VCaP (cell line): Measurements from ENCODE around the gene CADM1.

Source experiments
- H3K27ac ChIP-seq: fragments of 450-650 bp; 2 replicates; pipeline ENCODE4 v1.5.1; 2017
- TF ChIP-seq, protein P1 (sequence below): fragments of 450-650 bp; conservative IDR thresholded peaks from 2 replicates; pipeline ENCODE4 v1.5.1; 2017; ENCODE audit warnings: mild to moderate bottlenecking, moderate library complexity

Gene CADM1

DNA sequence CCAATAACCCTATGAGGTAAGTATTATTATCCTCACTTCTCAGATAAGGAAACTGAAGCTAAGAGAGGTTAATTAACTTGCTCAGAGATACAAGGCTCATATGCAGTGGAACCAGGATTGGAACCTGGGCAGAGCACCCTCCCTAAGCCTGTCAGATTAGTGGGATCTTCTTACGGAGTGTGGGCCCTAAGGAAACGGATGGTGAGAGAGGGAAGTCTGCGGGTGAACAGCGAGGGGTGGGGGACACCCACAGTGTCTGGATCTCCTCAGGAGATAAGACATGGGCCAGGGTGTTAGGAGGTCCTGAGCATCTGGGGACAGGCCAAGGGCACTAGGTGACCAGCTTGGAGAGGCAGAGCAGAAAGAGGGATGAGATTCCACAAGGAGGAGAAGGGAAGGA lies 376.0 kb downstream of the CADM1 start:
- no peak overlapping the region for H3K27ac ChIP-seq
- TF ChIP-seq, protein P1, sequence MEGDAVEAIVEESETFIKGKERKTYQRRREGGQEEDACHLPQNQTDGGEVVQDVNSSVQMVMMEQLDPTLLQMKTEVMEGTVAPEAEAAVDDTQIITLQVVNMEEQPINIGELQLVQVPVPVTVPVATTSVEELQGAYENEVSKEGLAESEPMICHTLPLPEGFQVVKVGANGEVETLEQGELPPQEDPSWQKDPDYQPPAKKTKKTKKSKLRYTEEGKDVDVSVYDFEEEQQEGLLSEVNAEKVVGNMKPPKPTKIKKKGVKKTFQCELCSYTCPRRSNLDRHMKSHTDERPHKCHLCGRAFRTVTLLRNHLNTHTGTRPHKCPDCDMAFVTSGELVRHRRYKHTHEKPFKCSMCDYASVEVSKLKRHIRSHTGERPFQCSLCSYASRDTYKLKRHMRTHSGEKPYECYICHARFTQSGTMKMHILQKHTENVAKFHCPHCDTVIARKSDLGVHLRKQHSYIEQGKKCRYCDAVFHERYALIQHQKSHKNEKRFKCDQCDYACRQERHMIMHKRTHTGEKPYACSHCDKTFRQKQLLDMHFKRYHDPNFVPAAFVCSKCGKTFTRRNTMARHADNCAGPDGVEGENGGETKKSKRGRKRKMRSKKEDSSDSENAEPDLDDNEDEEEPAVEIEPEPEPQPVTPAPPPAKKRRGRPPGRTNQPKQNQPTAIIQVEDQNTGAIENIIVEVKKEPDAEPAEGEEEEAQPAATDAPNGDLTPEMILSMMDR = no peak

DNA sequence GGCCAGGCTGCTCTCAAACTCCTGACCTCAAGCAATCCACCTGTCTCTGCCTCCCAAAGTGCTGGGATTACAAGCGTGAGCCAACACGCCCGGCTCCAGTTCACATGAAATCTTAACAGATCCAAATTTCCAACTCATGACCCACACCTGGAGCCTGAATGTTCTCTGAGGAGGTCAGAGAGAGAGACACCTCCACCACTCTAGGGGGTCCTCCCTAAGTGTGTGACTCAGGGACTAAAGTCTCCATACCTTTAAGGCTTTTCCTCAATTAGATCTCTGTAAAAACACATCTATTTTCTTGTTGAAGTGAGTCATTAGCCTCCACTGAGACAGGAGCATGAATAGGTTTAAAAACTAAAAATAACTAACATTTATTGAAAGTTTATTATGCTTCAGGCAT lies 376.4 kb downstream of the CADM1 start:
- H3K27ac ChIP-seq = no peak overlapping the region
- TF ChIP-seq, protein P1 = no peak

DNA sequence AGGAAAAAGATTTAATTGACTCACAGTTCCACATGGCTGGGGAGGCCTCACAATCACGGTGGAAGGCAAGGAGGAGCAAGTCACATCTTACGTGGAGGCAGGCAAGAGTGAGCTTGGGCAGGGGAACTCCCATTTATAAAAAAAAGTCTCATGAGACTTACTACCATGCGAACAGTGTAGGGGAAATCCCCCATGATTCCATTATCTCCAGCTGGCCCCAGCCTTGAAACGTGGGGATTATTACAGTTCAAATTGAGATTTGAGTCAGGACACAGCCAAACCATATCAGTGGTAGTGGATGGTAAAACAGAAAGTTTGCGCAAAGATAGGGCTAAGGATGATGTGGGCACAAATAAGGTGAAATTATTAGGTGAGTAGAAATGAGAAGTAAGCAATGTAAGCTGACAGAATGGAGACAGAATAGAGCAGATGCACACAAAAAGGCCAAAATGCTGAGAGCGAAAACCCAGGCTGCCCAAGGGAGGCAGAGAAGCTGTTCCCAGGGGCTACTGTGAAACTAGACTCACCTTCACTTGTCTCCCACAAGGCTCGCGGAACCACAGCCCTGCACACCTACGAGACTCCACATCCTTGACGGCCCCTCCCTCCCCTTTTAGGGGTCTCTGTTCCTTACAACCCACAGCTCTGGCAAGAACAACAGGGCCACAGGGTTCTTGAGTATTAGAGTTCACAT lies 377.6 kb downstream of the CADM1 start:
- TF ChIP-seq, protein P1 = no peak
- H3K27ac ChIP-seq = no peak overlapping the region

DNA sequence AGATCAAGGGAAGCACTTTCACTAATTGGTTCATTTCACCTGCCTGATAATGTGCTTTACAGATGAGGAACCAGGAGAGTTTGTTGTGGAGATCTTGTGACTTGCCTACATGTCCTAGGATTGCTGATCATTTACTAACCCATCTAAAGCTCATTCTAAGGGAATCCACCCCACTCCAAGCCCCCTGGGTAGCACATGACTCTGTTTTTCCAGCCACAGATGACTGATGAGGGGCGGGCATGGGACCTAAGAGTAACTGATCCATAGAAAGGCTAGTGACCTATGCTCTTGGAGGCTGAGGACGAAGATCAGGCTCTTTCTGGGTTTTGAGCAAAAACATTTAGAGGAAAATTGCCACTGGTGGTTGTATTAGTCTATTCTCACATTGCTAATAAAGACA lies 378.1 kb downstream of the CADM1 start:
- TF ChIP-seq, protein P1 = no peak
- H3K27ac ChIP-seq = no peak overlapping the region

DNA sequence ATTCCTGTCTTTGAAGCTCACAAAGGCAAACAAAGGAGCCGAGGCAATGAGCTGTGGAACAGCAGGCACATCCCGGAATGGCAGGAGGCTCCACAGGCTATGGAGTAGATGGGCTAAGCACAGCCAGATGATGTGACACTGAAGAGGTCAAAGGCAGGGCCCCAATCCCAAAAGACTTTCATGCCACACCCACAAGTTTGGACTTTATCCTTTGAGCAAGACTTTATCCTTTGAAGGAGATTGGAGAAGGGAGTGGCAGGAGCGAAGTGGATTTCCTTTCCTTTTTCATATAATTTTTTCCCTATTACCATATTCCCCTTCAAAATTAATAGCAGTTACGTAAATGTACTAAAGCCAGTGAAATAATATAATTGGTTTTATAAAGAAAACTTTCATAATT lies 379.4 kb downstream of the CADM1 start:
- H3K27ac ChIP-seq = no peak overlapping the region
- TF ChIP-seq, protein P1 = no peak

DNA sequence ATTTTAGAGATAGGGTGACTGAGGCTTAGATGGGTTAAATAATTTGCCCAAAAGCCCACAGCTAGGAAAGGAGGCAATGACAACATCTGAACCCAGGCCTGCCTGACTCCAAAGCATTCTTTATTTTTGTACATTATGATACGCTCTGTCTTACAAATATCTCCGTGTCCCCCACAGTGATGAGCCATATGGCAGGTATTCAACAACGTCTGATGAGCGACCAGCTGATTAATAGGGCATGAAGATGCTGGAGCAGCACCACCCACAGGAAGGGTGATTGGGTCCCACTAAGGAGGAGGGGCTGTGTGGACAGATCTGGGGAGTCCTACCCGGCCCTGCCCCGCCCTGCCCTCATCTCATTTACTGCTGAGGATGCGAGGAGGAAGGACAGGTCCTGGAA lies 380.6 kb downstream of the CADM1 start:
- TF ChIP-seq, protein P1 = no peak
- no peak overlapping the region for H3K27ac ChIP-seq

DNA sequence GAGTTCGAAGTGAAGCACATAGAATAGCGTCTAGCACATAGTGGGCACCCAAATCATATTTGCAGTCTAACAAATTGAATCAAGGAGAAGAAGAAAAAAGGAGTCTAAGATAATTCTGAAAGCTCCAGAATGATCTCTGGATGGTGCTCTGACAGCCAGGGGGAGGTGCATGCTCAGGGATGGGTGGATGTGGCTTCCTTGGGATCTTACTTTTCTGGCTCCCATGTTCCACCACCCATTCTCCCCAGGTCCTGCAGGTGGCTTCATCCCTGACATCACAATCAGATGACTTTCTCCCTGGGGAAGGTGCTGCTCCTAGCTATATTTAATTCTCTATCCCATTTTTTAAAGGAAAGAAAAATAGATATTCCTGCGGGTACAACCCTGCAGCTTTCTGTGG lies 381.9 kb downstream of the CADM1 start:
- H3K27ac ChIP-seq = no peak overlapping the region
- TF ChIP-seq, protein P1 = no peak
